RPMI7951 (cell line): ENCODE results near the gene COL6A1. TPM values are rescaled to one million over a fixed set of nuclear protein-coding genes. Genes with fewer than 3 reads are reported as not detected.
A peak's percentile ranks its signal among the peaks of the same experiment; 100 is the strongest.
"Not testable (repeated sequence)": the region's sequence is repeated elsewhere in the genome, so short reads cannot be mapped to it uniquely, and the experiment has no call there.

ENCODE experiments used
- DNase-seq: peaks from one replicate; pipeline ENCODE4 v3.0.0-alpha.2; 2012; ENCODE audit warnings: low read depth
- total RNA-seq: library from RNA; depleted of rRNA; stranded (reverse); fragments of >200 nt; shearing (Covaris generic); gene quantifications from 2 replicates; pipeline ENCODE4 v1.2.3, GENCODE V29; 2014

COL6A1 gene
- total RNA-seq, 1 experiment from 2014 or later = 760 TPM

DNA sequence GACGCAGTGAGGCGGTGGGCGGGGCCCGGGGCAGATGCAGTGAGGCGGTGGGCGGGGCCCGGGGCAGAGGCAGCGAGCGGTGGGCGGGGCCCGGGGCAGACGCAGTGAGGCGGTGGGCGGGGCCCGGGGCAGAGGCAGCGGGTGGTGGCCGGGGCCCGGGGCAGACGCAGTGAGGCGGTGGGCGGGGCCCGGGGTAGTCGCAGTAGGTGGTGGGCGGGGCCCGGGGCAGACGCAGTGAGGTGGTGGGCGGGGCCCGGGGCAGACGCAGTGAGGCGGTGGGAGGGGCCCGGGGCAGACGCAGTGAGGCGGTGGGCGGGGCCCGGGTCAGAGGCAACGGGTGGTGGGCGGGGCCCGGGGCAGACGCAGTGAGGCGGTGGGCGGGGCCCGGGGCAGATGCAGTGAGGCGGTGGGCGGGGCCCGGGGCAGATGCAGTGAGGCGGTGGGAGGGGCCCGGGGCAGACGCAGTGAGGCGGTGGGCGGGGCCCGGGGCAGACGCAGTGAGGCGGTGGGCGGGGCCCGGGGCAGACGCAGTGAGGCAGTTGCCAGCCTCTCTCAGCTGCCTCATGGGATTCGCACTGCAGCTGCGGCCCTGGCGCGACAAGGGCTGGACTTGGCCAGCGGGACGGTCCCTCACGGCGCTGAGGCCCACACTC lies 24.4 kb downstream of the COL6A1 start:
- not testable (repeated sequence) for DNase-seq

DNA sequence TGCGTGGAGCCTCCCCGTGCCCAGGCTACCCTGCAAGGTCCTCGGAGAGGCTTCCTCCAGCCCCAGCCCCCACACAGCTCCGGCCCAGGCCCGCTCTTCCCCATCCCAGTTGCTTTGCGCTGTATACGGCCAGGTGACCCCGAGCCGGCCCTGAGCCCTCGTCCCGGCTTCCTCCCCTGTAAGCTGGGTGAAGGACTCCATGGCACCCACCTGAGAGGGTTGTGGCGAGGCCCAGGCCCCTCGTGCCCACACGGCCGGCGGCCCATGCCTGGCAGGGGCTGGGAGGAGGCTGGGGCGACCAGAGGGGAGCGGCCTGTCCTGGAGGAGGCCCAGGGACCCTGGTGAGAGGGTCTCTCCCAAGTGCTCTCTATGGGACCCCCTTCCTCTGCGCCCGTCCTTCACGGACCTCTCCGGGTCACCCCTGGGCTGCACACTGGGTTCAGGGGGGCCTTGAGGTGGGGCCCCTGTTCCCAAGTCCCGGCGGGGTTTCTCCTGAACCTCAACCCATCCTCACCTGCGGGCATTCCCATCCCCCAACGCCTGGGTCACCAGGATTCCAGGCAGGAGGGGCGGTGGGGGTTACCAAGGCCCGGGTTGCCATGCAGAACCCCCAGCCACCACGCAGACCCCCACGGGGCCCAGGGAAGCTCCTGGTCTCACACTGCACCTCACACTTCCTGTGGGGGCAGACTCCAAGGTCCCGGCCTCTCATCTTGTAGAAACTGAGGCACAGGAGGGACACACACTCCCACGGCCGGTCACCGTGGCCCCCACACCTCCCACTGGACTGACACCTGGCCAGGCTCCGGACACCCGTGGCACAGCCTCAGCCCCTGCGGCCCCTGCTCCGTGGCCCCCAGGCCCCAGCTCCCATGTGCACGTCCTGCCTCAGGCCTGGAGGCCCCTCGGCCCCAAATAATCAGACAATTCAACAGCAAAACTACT lies 25.2 kb downstream of the COL6A1 start:
- no peak for DNase-seq

DNA sequence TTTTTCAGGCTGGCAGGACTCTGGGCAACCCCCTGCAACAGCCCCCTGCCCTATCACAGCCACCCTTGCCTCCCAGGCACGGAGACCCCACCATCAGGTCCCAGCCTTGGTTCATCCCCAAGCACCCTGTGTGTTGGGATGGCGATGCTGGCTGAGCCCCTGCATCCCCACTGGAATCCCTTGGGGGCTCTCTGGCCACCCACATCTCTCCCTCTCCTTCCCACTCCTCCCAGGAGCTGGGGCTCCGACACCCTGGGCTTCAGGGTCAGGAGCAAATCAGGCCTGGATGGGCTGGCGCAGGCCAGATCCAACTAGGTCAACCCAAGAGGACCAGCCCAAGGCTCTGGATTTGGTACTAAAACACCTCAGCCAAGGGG lies 25.9 kb downstream of the COL6A1 start:
- DNase-seq = no peak

DNA sequence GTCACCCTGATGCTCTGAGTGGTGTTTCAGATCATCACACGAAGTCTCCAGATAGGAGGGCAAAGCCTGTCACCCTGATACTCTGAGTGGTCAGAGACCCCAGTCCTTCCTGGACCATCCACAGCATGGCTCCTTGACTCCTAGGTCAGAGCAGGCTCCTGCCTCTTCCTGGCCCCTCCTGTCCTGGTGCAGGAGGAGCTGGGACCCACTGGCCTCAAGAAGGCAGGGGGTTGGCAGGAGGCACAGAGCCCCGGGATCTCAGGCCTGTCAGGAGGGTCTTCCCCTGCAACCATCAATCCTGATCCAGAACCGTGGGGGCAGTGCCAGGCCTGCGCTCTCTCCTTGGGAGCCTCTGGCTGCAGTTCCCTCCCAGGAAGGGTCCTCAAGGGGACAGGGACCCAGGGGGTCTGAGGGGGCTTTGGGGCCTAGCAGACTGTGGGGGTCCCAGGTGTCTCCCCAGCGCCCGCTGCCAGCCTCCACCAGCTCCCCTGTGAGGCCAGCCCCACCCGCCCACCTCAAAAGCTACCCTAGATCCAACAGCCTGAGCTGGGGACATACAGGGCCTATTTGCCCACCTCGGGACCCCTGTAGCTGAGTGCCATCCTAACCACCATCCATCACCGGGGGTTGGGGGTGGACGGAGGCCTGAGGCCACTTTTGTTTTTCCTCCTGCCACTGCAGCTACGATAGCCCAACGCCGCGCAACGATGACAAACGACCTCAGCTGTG lies 27.5 kb downstream of the COL6A1 start:
- no peak for DNase-seq

DNA sequence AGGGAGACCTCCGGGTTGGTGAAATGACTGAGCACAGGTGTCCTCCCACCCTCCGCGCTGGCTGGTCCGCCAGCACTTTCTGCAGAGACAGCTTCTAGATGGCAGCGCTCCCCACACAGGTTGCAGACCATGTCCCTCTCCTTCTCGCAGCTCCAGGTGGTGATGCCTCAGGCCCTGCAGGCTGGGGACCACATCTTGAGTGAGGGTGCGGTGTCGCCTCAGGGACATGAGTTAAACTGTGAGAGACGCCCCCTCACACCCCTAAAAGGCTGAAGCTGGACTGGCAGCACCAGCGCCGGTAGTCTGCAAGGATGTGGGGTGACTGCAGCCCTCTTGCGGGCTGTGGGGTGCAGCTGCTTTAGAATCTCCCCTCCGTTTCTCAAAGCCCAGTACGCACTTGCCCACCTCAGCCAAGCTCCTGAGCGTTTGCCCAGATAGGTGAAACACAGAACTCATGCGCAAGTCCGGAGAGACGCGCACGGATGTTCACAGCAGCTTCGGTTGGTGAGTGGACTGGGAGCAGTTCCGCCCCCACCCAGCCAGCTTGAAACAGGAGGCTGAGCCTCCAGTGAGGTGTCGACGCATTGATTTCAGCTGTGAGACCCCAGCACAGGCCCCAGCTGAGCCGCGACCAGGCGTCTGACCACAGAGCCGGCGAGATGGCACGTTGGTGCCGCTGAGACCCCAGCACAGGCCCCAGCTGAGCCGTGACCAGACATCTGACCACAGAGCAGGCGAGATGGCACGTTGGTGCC lies 28.6 kb downstream of the COL6A1 start:
- DNase-seq = no peak

DNA sequence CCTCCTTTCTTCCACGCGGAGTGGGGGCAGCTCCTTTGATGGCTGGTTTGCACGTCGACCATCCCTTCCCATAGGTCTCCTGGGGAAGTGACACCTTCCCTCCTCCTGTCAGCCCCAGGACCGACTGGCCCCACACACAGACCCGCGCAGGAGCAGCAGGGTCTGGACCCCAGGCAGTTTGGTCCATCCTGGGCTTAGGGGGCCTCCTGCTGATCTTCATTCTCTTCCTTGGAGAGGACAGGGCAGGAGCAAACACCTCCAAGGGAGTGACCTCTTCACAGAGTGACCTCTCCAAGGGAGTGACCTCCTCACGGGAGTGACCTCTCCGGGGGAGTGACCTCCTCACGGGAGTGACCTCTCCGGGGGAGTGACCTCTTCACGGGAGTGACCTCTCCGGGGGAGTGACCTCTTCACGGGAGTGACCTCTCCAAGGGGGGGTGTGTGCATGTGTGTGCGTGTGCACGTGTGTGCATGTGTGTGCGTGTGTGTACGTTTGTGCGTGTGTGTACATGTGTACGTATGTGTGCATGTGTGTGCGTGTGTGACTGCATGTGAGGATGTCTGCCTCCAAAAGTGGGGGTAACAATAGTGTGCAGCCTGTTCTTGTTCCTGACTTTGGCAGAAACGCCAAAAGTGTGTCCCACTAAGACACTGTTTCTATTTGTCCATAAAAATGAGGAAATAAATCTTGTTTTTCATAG lies 29.8 kb downstream of the COL6A1 start:
- DNase-seq = no peak

DNA sequence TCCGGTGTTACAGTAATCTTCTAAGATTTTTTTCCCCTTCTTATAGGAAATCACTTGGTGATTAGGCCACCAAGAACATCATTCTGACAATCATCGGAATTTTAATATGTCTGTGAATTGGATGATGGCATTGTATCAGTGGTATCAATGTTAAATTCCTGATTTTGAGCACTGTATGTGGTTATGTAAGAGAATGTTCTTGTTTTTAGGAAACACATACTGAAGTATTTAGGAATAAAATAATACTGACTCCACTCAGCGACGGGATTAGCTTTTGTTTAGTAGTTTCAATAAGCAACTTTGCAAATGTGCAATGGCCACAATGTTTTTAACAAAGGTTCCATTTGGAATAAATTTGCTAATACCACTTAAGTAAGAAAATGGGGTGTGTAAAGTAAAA lies 30.6 kb downstream of the COL6A1 start:
- DNase-seq = no peak

DNA sequence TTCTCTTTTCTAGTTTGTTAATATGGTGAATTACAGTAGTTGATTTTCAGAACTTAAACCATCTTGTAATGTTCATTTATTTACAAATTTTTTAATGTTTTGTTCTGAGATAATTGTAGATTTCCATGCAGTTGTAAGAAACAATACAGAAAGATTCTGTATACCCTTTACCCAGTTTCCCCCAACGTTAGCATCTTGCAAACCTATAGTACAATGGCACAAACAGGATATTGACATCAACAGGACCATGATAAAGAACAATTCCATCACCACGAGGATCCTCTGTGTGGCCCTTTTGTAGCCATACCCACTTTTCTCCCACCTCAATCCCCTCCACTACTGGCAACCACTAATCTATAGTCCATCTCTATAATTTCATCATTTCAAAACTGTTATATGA lies 33.3 kb downstream of the COL6A1 start:
- DNase-seq = no peak

DNA sequence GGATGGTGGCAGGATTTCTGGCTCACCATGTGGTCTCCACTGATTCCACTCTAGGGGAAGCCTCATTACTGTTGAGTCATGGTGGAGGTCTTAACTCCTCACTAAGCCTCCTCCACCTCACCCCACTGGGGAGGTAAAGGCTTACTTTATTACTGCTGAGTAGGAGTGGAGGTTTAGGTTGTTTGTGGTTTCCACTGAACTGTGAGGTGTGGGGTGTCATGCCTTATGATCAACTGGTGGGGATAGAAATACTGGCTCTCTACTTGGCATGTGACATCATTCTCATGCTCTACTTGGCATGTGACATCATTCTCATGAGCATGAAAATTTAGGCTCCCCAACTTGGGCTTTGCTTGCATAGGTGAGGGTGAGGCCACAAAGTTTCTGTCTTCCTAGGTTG lies 35.6 kb downstream of the COL6A1 start:
- no peak for DNase-seq

DNA sequence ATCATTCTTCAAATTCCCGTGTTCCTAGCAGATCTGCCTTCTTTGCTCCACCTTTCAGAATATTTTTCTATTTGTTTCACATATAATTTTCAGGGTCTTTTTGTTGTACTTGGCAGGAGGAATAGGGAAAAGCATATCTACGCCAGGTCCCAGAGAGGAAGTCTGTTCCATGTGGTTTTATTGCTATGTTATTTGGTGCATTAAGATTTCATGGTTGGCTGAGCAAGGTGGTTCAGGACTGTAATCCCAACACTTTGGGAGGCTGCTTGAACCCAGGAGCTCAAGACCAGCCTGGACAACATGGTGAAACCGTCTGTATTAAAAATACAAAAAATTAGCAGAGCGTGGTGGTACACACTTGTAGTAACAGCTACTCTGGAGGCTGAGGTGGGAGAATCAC lies 36.1 kb downstream of the COL6A1 start:
- DNase-seq = no peak

DNA sequence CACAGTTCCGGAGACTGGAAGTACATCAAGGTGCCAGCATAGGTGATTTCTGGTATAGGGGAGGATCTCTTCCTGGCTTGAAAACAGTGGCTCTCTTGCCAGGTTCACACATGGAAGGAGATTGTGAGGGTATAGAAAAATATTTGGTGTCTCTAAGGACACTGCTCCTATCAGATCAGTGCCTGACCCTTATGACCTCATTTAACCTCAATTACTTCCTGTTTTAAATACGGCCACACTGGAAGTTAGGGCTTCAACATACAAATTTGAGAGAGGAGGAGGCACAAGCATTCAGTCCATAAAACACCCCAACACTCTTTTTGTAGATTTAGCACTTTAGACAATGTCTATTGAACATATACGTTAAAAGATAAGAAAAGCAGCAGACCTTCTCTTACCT lies 37.0 kb downstream of the COL6A1 start:
- no peak for DNase-seq

DNA sequence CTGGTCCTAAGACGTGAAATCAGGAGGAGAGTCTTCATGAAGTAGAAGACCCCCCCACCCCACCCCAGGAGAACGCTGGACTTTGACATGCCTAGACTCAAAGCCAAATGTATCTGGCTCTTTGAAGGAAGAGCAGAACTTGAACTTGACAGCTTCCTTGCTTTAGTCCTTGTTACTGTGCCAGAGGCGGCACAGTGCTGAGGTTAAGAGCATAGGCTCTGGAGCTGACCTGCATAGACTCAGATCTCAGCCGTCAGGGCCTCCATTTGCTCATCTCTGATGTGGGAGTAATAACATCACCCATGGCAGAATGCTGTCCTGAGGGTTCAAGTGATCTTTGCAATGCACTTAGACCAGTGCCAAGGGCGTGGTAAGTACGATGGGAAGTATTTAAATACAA lies 39.0 kb downstream of the COL6A1 start:
- no peak for DNase-seq

DNA sequence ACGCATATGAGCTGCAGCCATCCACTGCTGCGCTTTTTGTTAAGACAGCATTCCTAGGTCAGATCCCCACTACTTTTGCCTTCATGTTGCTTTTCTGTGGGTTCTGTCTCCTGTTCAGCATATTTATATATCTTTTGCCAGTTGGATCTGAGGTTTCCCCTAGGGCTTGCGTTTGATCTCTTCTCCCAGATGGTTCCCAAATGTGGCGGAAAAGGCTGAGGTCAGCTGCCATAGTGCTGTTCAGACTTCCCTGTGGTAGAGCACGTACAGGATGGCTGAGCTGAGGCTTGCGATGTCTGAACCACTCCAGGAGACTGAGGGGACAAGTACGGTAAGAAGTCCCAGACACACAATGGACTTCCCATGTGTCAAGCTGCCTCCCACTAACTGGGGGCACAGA lies 39.8 kb downstream of the COL6A1 start:
- DNase-seq = peak; percentile 89

DNA sequence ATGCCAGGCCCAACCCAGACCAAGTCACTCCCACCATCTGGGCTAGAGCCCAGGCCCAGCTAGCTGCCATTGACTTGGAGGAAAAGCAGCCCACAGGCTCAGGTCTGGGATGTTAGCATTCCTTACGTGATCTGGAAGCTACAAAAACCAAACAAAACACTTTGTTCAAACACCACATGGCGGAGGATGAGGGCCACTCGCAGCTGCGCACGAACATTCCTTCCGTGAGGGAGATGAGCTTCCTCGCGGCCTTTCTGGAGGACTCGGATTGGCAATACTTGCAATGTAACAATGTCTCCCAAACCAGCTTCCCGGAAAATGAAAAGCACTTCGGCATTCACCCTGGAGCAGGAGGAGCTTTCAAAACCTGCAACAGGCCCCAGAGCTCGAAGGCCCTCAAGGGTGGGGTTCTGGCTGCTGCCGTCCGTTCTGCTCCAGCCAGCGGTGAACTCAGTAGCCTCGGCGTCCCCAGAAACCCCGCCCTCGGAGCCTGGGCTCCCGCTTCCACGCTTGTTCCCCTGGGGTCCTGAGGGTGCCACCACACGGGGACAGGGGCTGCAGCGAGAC lies 40.5 kb downstream of the COL6A1 start:
- no peak for DNase-seq

DNA sequence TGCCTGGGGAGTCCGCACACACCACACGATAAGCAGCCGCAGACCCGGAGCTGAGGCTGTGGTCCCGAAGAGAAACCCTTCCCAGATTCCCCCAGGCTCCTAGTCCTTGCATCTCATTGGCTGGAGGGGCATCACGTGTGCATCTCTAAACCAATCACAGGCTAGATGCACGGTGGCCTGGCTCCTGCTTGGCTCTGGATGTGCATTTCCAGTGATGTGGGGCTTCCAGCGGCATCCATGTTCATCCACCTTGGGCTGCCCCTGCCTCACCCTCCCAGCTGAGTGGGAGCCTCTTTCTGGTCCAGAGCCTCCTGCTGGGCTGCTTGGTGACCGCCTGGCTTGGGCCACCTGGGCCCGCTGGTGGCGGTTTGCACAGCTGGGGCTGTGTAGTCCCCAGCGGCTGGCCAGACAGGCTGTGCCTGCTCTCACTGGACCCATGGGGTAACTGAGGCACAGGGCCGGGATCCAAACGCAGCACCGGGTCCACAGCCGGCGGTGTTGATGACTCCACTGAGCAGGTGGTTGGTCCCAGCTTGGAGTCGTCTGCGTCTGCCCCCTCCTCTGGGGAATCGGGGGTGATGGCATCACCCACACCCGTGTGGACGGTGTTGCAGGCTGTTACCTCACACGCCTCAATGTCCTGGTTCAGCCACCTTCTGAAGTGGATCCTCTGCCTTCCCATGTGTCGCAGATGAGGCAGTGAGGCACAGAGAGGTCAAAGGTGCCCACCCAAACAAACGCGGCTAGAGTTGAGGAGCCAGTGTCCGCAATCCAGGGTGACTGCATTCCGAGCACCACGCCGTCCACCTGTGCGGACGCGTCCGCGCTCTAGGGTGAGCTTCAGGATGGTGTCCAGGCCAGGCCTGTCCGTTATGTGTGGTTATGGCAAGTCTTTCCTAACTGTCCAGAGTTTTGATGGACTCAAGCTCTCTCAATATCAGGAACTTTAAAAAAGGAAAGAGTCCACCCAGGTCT lies 41.3 kb downstream of the COL6A1 start:
- DNase-seq = no peak

DNA sequence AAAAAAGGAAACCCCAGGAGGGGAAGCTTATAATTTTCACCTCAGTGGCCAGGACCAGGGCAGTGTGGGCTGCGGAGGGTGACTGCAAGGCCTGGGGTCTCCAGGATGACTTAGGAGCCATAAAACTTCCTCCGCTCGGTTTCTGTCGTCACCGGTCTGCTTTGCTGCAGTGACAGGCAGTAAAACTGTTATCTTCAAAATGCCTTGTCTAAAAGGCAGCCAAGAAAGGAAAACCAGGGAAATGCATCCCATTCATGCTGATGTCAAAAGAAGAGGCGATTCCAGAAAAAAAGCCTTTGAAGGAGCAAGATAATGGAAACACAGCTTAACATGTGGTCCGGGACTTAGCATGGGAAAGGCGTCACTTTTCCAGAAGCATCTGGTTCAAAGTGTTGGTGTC lies 42.0 kb downstream of the COL6A1 start:
- no peak for DNase-seq

DNA sequence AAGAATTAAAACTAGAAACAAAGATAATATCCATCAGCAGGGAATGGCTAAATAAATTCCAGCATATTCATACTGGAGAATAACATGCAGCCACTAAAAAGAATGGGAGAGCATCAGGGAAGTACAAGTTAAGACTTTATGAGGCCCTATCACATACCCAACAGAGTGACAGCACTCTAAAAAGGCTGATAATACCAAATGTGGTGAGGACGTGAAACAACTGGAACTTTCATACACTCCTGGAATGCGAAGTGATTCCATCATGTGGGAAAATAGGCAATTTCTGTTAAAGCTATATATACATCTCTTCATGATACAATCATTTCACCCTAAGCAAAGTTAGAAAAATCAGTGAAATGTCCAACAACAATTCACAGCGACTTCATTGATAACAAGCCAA lies 42.6 kb downstream of the COL6A1 start:
- DNase-seq = no peak

DNA sequence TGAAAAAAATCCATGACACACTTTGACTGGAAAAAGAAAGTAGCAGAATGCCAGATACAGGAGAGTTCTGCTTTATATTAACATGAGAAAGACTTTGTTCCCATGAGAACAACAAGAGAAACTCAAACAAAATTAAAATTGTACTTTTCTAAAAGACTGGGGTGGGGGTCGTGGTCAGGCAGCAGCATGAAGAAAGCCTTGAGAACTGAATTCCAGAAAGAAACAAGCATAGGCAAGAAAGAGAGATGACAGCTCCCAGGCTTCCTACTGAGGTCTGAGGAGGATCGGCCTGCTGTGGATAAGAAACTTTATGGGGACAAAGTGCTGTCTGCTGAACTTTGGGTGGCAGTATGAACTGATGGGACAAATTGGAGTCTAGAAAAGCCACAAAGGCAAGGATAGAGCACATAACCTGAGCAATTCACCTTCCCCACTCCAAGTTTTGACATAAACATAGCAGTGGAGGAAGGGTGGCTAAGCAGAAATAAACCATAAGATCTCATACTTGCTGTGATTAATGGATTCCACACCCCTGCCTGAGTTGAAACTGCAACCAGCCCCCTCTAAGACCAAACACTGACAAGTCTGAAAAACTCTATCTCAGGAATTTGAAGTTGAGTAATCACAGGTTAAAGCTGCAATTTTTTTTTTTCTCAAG lies 43.7 kb downstream of the COL6A1 start:
- no peak for DNase-seq

DNA sequence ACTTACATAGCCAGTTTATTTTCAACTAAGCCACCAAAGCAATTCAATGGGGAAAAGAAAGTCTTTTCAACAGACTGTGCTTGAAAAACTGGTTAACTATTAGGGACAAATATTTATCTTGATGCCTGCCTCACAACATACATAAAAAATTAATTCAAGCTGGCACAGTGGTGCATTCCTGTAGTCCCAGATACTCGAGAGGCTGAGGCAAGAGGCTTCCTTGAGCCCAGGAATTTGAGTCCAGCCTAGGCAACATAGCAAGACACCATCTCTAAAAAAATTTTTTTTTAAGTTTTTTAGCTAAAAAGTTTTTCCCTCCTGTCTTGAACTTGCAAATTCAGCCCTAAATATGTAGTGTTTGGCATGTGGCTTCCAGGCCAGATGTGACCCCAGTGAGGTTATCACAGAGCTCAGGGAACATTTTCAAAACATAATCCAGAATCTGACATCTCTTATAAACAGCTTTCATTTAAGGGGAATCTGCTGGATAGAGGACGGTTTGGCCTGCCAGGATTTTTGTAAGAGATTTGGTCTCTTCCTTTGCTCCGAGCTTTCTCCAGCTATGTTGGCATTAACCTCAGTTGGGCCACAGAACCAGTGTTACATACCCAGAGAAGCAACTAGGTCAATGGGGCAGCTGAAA lies 46.4 kb downstream of the COL6A1 start:
- DNase-seq = no peak
